ENCODE data around the gene FGF12.
A peak's percentile ranks its signal among the peaks of the same experiment; 100 is the strongest.

Gene FGF12

DNA sequence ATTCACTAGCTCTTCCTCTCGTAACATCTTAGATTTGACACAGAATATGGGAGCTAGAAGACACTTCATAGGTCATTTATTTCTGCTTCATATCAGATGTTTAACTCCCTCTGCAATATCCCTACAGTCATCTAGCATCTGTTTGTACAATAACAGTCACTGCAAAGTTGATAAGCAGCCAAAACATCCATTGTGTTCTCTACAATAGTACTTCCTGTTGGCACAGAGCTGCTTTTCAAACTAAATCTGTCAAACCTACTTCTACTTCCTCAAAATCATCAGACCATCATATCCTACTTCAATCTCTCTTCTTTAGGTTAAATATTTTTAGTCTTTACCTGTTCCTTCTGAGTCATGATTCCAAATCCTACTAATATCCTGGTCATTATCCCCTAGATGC, 233.2 kb downstream of the FGF12 start:
- DNase-seq (ENCODE audit: low read depth) = no peak

DNA sequence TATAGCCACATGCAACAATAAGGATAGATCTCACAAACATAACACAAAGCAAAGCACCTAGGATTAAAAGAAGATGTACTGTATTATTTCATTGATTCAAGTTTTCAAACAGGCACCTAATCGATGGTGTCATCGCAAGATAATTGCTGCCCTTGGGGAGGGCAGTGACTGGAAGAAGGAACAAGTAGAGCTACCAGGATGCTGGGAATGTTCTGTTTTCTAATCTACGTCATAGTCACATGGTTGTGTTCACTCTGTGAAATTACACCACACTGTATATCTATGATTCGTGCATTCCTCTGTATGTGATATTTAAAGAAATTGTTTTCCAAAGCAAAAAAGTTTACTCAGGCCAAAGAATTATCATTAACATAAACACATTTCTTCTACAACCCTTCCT, 236.6 kb downstream of the FGF12 start:
- DNase-seq (ENCODE audit: low read depth) = no peak

DNA sequence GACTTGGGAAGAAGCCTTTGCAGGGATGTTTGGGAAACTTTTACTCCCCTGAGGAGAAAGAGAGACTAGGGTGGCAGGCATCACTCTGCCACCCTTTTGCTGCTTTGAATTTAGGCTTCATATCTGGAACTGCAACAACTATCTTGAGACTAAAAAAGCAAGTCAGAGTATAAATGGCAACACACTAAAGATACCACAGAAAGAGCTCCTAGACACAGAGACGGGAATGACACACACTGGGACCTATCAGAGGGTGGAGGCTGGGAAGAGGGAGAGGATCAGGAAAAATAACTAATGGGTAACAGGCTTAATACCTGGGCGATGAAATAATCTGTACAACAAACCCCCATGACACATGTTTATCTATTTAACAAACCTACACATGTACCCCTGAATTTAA, 237.8 kb downstream of the FGF12 start:
- no peak for DNase-seq (ENCODE audit: low read depth)

DNA sequence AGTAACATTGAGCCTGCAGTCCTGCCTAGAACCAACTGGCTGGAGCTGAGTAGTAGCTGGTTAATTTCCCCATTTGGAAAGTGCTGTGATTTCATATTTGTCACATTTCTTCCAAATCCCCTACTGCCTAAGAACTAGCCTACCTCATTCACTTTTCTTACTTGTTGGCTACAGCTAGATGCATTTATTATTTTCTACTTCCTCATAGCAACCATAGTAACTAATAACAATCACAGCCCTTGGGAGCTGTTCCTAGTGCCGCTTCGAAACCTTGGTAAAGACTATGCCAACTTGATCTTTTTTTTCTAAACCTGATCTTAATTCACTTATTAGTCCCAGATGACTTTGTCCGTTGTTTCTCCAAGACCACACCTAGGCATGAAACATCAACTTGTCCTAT, 240.3 kb downstream of the FGF12 start:
- no peak for DNase-seq (ENCODE audit: low read depth)

DNA sequence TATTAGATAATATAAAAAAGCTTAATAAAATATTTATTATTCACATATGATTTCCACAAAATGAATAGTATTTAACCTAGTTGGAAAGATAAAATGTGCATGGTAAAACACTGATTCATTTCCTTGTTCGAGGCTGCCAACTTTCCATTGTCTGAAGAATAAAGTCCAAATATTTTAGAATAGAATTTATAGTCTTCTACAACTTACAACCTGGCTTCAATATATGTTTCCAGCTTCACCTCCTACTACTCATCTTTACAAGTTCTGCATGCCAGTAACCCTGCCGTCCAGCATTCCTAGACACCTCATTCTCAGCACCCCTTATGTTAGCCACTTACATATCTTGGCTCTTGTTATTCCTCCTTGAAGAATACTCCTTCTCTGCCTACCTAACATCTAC, 244.5 kb downstream of the FGF12 start:
- DNase-seq (ENCODE audit: low read depth) = no peak

DNA sequence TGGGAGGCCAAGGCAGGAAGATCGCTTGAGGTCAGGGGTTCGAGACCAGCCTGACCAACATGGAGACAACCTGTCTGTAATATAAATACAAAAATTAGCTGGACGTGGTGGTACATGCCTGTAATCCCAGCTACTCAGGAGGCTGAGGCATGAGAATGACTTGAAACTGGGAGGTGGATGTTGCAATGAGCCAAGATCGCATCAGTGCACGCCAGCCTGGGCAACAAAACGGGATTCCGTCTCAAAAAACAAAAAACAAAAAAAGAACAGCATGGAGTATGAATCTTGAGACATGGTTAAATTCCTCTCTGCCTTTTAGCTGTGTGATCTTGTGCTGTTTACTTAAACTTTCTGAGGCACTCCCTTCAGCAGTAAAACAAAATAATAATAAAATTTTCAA, 244.9 kb downstream of the FGF12 start:
- DNase-seq (ENCODE audit: low read depth) = no peak

DNA sequence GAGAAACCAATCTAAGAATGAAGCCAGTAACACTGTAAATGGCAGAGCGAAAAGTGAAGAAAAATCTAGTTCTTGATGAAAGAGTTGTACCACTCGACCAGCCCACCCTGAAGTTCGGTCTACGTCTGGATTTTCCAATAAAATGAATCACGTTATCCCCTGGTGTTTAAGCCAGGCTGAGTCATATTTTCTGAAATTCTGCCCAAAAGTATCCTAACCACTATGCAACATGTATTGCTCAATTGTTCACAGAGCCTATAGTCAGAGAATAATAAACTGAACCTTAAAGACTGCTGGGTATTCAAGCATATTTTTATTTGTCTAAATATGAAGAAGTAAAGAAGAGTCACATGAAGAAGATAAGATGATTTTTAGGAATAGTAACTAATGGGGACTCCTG, 245.7 kb downstream of the FGF12 start:
- peak; percentile 38 for DNase-seq (ENCODE audit: low read depth)

DNA sequence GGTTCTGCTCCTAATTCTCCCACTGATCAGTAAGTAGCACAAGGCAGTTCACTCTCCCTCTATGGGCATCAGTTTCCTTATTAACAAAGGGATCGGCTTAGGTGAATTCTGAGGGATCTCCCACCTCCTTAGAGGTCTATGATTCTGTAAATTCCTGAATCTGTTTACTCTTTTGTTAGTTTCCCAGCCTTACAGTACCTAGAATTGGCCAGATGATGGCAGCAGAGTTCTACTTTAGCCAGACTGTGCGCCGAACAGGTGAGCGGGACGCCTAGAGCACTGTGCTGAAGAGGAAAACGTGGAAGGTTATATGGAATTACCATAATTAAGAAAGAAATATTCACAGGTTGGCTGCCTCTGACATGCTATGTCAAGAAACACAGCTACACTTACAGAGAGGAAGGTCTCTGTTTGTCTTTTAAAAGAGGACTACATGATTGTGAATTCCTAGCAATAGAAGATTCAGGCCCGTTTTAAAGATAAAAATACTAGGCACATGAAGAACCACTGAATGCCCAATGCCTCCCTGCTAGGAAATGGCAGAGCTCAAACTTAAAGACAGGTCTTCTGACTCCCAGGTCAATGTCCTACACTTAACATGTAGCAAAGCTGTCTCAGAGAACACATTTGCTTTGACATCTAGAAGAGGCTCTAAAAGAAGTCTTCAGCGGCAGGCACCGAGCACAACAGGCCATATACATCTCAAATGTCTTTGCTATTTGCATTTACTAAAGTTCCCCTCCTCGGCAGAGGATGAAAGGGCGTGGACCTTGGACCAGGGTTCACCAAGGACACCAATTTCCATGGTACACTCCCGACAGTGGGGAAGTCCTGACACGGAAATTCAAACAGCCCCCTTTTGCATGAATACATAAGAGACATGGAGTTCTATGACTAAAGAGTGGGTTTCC, 259.9 kb downstream of the FGF12 start:
- DNase-seq (ENCODE audit: low read depth) = no peak

DNA sequence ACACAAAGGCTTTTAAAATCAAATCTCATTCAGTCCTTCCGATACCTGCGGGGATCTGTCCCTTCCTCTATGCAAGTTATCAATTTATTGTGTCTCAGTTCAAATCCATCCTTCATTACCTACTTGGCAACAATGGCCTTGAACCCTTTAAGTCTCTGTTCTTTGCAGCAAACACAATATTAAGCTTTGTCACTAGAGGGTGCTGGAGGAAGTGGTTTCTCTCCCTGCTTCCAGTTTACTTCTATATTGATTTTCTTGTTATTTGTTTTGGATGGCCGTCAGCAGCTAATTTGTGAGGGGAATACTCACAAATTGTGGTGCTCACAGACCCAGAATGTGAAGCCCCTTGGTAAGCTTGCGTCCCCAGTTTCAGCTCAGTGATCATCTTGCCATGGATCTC, 278.3 kb downstream of the FGF12 start:
- no peak for DNase-seq (ENCODE audit: low read depth)

DNA sequence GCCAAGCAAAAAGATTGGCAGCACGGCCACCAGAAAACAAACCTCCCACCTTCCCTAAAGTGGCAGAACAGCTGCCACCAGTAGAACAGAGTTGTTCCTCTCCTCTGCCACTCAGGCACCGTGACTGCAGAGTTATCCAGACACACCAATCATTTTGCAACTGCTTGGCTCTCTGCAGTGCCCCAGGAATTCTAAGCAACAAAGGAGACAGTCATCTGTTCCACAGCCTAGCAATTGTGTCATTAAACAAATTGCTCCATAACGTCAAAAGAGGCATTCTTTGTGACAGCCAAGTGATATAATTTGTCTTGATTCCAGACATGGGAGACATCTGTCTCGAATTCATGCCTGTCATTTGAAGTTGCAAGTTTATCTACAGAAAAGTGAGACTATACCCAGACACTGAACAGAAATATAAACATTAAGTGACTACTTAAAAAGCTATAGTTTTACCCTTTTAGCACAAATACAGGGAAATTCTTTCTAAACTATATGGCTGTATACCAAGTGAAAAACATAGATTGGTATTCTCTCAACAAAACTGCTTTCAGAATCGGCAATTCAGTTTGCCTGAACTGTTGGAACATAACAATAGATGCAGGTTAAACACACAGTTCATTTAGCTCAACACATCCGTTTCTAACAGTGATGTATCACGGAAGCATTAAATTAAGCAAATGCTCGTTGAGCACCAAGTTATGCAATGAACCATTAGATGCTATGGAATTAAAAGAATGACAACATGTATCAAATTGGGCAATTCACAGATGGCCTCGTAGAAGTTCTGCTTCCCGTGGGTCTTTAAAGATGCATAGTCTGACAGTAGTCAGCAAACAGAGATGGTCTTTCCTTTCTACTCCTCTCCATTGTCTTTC, 281.3 kb downstream of the FGF12 start:
- no peak for DNase-seq (ENCODE audit: low read depth)

DNA sequence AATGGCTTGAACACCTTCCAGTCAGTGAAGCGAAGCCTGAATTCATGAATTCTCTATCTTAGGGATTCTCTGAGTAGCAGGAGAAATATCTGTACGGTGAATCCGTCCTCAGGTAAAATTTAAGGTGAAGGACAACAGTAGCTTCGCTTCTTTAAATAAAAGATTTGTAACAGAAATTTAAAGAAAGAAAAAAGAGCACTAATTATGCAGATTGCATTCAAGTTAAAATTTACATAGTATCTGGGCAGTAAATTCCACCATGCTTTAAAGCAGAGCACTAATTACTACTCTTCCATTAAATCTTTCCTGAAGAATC, 282.6 kb downstream of the FGF12 start:
- DNase-seq (ENCODE audit: low read depth) = no peak

DNA sequence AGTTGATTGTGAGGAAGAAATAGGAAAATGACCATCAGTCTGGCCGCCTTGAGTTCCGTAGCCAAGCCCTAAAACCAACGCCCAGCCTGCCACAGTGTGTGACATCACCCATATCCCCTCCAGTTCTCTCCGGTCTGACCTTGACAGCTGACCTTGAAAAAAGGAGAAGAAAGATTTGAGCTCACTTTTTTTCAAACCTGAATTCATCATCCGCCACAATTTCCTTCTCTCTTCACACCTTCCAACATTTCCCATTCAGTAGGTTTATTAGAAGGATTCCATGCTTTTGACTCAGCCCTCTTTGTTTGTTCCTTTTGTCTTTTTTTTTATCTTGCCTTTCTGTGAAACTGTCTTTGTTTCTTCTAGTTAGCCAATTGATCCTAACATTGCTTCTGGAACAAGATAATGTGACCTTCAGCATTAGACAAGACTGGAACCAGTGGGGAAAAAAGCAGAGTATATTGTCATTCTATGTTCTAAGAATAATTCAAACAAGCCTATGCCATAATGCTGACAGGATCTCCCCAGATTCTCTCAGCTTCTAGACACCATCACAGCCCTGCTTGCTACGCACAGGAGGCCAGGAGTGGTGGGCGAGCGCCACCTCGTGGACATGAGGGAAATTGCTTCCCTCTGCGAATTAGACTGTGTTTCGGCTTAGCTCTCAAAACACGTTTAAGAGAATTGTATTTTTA, 283.1 kb downstream of the FGF12 start:
- no peak for DNase-seq (ENCODE audit: low read depth)

DNA sequence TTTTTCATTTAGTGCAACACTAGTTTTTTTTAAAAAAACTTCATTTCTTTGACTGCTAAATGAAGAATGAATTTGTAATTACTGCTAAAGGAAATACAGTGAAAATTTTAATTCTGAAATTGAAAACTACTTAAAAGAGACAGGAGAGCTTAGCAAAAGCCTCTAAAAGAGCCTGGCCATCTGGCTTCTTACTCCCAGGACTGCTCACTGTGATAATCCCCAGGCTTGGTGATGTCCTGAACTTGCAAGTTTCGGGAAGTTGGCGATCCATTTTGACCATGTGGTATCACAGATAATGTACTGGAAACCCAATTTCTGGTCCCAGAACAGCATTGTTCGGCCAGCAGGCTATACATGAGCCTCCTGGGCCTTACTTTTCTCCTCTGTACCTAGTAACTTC, 292.1 kb downstream of the FGF12 start:
- no peak for DNase-seq (ENCODE audit: low read depth)

DNA sequence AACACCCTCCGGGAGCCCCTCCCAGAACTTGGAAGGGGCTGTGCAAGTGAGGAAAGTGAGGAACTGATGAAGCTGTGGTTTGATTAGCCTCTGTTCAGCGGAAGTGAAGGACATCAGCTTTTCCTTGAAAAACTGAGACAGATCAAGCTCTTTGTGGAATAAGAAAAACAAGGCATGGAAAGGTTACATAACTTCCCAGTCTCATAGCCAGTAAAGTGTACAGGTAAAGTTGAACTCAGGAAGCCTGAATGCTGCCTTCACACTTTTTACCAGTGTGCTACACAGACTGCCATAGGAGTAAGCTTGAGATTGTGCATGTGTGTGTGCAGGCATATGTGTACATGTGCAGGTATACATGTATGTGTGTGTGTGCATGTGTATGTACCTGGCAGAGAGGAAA, 293.2 kb downstream of the FGF12 start:
- DNase-seq (ENCODE audit: low read depth) = no peak

DNA sequence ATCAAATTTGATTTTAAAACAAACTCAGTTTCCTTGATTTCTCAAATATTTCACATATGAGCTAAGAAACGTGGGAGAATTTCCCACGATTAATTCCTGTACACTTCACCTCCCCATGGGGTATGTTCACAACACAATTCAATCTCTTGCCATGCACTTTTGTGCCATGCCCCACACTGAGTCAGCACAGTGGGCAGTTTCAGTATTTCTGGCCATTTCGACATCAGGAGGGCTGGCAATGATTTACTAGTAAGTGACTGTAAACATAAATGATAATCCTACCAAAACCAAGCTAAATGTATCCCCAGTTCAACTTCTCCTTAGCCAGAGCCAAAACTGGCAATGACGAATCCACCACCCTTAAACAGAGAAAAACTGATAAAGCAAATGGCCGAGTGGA, 293.6 kb downstream of the FGF12 start:
- DNase-seq (ENCODE audit: low read depth) = no peak

DNA sequence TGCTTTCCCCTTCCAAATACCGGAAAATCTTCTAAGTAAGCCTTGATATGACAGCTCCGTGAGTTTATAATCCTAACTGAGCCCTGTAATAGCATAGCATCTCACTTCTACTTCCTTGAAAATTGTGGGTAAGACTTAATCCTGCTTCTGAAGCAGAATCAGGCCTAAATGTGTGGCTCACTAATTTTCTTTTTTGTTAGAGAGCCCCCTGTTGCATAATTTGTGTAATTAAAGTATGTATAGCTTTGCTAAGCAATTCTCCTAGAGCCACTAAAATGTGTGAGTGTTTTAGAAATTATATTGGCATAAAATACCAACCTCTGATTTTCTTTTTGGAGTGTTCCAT, 304.4 kb downstream of the FGF12 start:
- no peak for DNase-seq (ENCODE audit: low read depth)

DNA sequence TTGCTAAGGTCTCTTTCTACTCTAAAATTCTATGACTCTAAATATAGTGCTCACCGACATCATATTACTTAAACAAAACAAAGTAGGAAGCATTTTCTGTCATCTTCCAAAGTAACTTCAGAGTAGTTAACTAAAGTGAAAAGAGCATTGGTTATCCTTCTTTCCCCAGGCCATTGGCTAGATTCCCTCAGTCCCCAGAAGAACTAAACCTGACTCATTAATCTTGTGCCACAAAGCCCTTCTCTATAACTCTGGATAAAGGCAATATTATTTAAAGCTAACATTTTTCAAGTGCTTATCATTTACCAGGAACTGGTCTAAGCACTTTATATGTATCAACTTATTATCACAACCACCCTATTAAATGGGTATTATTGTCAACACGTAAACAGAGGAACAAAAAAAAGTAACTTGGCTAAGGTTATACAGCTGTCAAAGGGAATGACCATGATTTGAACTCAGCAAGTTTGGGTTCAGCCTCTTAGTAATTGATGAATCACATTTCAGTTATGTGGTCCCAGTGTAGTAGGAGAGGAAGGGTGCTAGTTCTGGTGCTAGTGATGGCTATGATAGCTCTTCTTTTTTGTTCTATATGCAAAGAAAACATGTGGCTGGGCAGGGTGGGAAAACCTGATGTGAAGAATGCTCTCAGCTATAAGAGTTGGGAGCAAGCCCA, 304.9 kb downstream of the FGF12 start:
- DNase-seq (ENCODE audit: low read depth) = peak; percentile 35

DNA sequence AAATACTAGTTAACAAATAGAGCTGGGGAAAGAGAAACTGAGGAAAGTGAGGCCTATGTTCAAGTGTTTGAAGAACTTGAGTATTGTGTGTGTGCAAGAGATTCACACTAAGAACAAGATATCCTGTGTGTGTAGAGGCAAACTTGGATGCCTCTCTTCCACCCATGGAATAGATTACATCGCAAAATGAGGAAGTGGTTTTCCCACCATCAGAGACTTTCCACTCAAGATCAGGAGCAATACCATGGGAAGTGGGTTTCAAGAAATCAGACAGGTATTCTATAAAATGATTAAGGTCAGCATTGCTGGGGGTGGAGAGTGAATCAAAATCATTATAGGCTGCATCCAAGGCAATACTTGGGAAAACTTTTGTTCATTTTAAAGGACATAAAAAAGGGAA, 308.0 kb downstream of the FGF12 start:
- DNase-seq (ENCODE audit: low read depth) = no peak

DNA sequence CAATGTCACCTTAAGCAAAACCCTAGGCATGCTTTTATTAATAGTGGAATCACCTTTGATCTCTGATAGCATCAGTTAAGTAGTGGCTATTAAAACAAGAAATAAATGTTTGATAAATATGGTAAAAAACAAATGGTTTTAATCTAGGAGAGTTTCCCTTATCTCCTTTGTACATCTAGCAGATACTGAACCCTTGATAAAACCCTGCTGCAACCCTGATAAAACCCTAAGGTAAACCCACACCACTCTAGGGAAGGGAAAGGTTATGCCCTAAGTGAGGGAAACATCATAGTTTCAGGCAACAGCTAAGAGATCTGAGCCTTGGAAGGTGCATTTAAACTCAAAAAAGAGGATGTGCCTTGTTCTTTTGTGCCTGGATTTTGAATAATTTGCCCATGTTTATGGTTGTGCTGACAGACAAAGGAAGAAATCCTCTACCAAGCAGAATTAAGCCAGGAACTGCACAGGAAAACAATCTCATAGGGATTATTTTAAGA, 309.7 kb downstream of the FGF12 start:
- DNase-seq (ENCODE audit: low read depth) = no peak

DNA sequence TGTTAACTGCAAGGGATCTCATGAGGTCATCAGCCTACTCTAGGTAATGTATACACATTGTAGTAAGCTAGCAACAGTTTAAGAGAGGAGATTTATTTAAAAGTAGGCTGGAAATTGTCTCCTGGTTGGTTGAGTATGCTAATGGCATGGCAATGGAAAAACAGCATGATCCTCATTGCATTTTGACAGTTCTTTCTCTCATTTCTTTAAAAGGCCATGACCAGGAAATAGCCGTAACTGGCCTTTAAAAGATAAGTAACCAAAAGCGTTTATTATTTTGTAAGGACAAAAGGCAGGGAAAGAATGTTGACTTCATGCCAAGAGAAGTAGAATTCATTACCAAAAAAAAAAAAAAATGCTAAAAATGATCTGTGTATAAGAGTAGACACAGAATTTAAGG, 310.3 kb downstream of the FGF12 start:
- DNase-seq (ENCODE audit: low read depth) = no peak

DNA sequence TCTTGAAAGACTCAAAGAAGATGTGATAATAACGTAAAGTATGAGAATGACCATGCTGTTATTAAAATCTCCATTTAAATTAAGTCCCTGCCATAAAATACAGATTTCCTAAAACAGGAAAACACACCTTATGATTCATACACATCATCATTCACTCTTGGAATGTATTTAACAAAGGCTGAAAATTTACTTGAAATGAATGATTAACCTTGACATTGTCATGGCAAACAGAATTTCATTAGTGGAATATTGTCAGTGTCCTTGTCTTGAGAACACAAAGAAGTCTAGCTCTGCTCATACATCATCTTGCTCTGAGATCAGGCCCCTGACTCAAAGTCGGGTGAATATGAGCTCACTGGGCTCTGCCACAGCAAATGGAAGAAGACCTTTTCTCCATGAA, 313.9 kb downstream of the FGF12 start:
- no peak for DNase-seq (ENCODE audit: low read depth)

DNA sequence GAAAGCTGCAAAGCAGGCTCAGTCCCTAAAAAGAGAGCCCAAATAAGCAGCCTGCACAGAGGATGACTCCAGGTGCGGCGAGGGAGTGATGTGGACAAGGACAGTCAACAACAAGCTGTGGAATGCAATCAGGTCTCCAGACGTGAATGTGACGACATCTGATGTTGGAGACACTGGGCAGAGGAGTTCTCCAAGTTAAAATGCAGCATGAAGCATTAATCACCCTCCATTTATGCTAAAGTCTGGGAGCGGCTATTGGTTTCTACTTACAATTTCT, 316.7 kb downstream of the FGF12 start:
- no peak for DNase-seq (ENCODE audit: low read depth)

All from non-pigmented ciliary epithelial cell (primary cell).